SK-N-DZ (cell line): ENCODE results near the gene GRIA4.
A peak's percentile ranks its signal among the peaks of the same experiment; 100 is the strongest.
"Not testable (repeated sequence)": the region's sequence is repeated elsewhere in the genome, so short reads cannot be mapped to it uniquely, and the experiment has no call there.

Experiments
- DNase-seq: peaks from one replicate; pipeline ENCODE4 v3.0.0-alpha.2; 2015; ENCODE audit warnings: low spot score

GRIA4 gene

GRCh38 chr11:105858841-105859240 is 249.0 kb downstream of the GRIA4 start:
- DNase-seq: no peak

GRCh38 chr11:105860105-105860504 is 250.2 kb downstream of the GRIA4 start:
- DNase-seq: no peak

- DNase-seq: no peak
Observed at GRCh38 chr11:105861225-105861624, 251.4 kb downstream of the GRIA4 start.

GRCh38 chr11:105862736-105863367 is 253.0 kb downstream of the GRIA4 start:
- DNase-seq: peak; percentile 42

GRCh38 chr11:105863523-105863922 is 253.7 kb downstream of the GRIA4 start:
- no peak for DNase-seq

GRCh38 chr11:105867742-105868141 is 257.9 kb downstream of the GRIA4 start:
- no peak for DNase-seq

GRCh38 chr11:105868762-105869285 is 259.0 kb downstream of the GRIA4 start:
- DNase-seq: no peak

GRCh38 chr11:105870516-105871113 is 260.7 kb downstream of the GRIA4 start:
- peak; percentile 1 for DNase-seq

- DNase-seq: no peak
Observed at GRCh38 chr11:105878510-105878909, 268.6 kb downstream of the GRIA4 start.

GRCh38 chr11:105878927-105879326 is 269.1 kb downstream of the GRIA4 start:
- not testable (repeated sequence) for DNase-seq

- peak; percentile 12 for DNase-seq
Observed at GRCh38 chr11:105881027-105881426, 271.2 kb downstream of the GRIA4 start.

- DNase-seq: no peak
Observed at GRCh38 chr11:105884436-105884835, 274.6 kb downstream of the GRIA4 start.

GRCh38 chr11:105891685-105892084 is 281.8 kb downstream of the GRIA4 start:
- no peak for DNase-seq

- no peak for DNase-seq
Observed at GRCh38 chr11:105897161-105897560, 287.3 kb downstream of the GRIA4 start.

- no peak for DNase-seq
Observed at GRCh38 chr11:105899772-105900171, 289.9 kb downstream of the GRIA4 start.

- DNase-seq: no peak
Observed at GRCh38 chr11:105900515-105901035, 290.7 kb downstream of the GRIA4 start.

GRCh38 chr11:105903113-105903512 is 293.2 kb downstream of the GRIA4 start:
- DNase-seq: no peak

GRCh38 chr11:105906517-105906916 is 296.6 kb downstream of the GRIA4 start:
- no peak for DNase-seq

GRCh38 chr11:105907319-105907718 is 297.4 kb downstream of the GRIA4 start:
- no peak for DNase-seq

- DNase-seq: no peak
Observed at GRCh38 chr11:105910095-105910715, 300.3 kb downstream of the GRIA4 start.

- peak; percentile 32 for DNase-seq
Observed at GRCh38 chr11:105911454-105911853, 301.6 kb downstream of the GRIA4 start.

- DNase-seq: peak; percentile 1
Observed at GRCh38 chr11:105912666-105913065, 302.8 kb downstream of the GRIA4 start.

- no peak for DNase-seq
Observed at GRCh38 chr11:105915021-105915420, 305.1 kb downstream of the GRIA4 start.
